C4-2B (cell line): ENCODE results near the gene TTN.

Source experiments
- H3K27ac ChIP-seq: fragments of 450-650 bp; 2 replicates; pipeline ENCODE4 v1.5.1; 2017
- CTCF ChIP-seq: fragments of 450-650 bp; conservative IDR thresholded peaks from 2 replicates; pipeline ENCODE4 v1.5.1; 2017; ENCODE audit warnings: mild to moderate bottlenecking
- ZFX ChIP-seq: fragments of 450-650 bp; IDR thresholded peaks from 2 replicates; pipeline ENCODE4 v1.6.1; 2017

TTN gene

GRCh38 chr2:178807227-178808008, at the start of gene TTN:
TTN (minus strand) TSS chr2:178807423; CDS start chr2:178804642, 2,781 bp downstream.
- TF ChIP-seq ZFX (no peak), CTCF (no peak)
- no peak within 1 kb of the TSS for H3K27ac ChIP-seq

GRCh38 chr2:178855151-178855550, 47.9 kb upstream of the TTN start:
- TF ChIP-seq CTCF (no peak), ZFX (no peak)
- no peak overlapping the region for H3K27ac ChIP-seq

GRCh38 chr2:178848335-178848734, 41.1 kb upstream of the TTN start:
- H3K27ac ChIP-seq, result no peak overlapping the region
- TF ChIP-seq CTCF, result no peak
- no peak for TF ChIP-seq ZFX

GRCh38 chr2:178846458-178846802, 39.2 kb upstream of the TTN start:
- TF ChIP-seq ZFX (no peak), CTCF (no peak)
- no peak overlapping the region for H3K27ac ChIP-seq

GRCh38 chr2:178845566-178846457, 38.6 kb upstream of the TTN start:
- TF ChIP-seq ZFX, result no peak
- TF ChIP-seq CTCF, result no peak
- H3K27ac ChIP-seq, result no peak overlapping the region

- no peak overlapping the region for H3K27ac ChIP-seq
- TF ChIP-seq CTCF, result no peak
- TF ChIP-seq ZFX, result no peak
These were observed 37.5 kb upstream of the TTN start for GRCh38 chr2:178844701-178845100.

GRCh38 chr2:178844269-178844668, 37.0 kb upstream of the TTN start:
- TF ChIP-seq CTCF (no peak), ZFX (no peak)
- H3K27ac ChIP-seq, result no peak overlapping the region
